OCI-LY7 (cell line): Measurements from ENCODE around the gene PARD3B.

Experiments
- EZH2phosphoT487 ChIP-seq: fragments of 200-600 bp; sonication (generic); IDR thresholded peaks from 2 replicates; pipeline ENCODE4 v1.6.1; 2018; ENCODE audit warnings: low read depth, borderline replicate concordance, mild to moderate bottlenecking, mixed run types, antibody characterized with exemption, low read length, moderate library complexity, mixed read lengths
- TF ChIP-seq, protein P1 (sequence below): fragments of 200-600 bp; sonication (generic); conservative IDR thresholded peaks from 2 replicates; pipeline ENCODE4 v1.5.1; 2014; ENCODE audit warnings: mild to moderate bottlenecking, antibody characterized with exemption, low read length, moderate library complexity, mixed read lengths

DNA sequence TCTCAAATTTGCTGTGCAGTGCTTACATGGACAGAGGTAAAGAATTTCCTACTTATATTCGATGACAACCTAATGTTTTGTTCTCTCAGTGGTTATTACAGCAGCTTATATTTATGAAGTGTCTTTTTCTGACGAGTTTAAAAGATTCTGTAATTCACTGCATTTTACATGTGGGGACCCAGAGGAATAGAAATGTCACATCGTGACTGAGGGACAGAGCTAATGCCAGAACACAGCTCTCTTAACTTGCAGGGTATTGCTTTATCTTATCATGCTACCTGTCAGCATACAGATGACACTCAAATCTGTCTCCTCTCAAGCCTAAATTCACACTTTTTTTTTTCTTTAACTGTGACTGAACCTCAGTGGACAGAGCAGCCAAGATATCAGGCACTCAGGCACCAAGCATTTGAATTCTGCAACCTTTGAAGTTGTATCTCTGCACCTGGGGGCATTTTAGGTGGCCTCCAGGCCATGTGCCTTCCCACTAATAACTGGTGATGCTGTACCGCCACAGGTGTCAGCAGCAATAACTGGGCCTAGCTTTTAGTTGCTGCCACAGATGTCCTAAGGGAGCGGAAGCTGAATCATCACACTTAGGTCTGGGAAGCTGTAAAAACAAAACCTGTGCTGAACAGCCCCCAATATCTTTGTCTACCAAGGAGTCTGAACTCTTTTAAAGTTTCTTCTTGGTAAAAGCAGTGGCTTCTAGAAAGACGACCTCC lies 821.2 kb downstream of the PARD3B start:
- TF ChIP-seq, protein P1, sequence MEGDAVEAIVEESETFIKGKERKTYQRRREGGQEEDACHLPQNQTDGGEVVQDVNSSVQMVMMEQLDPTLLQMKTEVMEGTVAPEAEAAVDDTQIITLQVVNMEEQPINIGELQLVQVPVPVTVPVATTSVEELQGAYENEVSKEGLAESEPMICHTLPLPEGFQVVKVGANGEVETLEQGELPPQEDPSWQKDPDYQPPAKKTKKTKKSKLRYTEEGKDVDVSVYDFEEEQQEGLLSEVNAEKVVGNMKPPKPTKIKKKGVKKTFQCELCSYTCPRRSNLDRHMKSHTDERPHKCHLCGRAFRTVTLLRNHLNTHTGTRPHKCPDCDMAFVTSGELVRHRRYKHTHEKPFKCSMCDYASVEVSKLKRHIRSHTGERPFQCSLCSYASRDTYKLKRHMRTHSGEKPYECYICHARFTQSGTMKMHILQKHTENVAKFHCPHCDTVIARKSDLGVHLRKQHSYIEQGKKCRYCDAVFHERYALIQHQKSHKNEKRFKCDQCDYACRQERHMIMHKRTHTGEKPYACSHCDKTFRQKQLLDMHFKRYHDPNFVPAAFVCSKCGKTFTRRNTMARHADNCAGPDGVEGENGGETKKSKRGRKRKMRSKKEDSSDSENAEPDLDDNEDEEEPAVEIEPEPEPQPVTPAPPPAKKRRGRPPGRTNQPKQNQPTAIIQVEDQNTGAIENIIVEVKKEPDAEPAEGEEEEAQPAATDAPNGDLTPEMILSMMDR = no peak
- no peak for TF ChIP-seq EZH2phosphoT487
